ENCODE data around the gene LRRC7.

The LRRC7 gene

GRCh38 chr1:69567652-69568420 is at the start of gene LRRC7:
Gene LRRC7 (plus strand): TSS chr1:69567922. CDS start chr1:69568640, 718 bp downstream.
- DNase-seq = peak; percentile 90

- DNase-seq = no peak
Observed at GRCh38 chr1:69519006-69519405, 48.7 kb upstream of the LRRC7 start.

DNA sequence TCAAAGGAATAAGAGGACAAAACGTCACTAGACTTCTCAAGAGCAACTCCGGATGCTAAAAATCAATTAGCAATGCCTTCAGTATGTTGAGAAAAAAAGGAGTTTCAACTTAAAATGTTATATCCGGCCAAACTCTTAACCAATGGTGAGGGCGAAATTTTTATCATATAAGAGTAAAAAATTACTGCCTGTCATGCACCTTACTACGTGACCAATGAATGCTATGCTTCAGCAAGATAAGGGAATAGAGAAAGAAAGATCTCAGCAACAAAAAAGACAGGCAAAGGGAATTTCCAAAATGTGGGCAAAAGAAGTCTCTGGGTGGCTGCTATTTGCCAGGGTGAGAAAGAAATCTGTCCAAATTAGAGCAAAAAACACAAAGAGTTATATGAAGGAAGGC is 47.4 kb upstream of the LRRC7 start:
- no peak for DNase-seq

DNA sequence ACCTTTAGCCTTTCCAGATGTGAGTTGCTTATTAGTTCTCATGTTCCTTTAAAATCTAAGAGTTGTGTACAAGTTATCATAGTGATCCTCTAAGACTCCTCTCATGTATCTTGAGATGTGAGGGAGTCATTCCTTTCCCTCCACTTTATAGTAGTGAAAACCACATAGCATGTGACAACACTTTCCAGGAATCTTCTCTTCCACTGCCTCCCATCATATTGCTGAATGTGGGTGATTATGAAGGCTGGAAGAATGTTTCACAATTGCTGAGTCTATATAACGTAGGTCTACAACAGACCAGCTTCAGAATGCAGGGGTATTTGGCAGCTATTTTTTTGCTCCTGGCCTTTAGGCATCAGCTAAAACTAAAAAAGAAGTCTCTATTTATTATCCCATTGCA is 44.7 kb upstream of the LRRC7 start:
- no peak for DNase-seq

- DNase-seq = no peak
Observed at GRCh38 chr1:69523461-69523860, 44.3 kb upstream of the LRRC7 start.

GRCh38 chr1:69524015-69524414 is 43.7 kb upstream of the LRRC7 start:
- DNase-seq = no peak

DNA sequence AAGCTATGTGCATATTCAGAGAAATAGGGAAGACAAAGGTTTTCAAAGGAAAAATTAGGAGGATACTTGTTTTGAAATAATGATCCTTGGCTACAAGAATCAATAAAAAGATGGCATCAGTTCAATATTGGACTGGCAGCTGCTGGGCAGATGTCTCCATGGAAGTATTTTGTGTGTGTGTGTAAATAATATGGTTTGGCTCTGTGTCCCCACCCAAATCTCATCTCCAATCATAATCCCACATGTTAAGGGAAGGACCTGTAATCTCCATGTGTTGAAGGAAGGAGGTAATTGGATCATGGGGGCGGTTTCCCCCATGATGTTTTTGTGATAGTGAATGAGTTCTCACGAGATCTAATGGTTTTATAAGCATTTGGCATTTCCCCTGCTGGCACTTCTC is 40.4 kb upstream of the LRRC7 start:
- DNase-seq = no peak

- DNase-seq = no peak
Observed at GRCh38 chr1:69528376-69528775, 39.3 kb upstream of the LRRC7 start.

DNA sequence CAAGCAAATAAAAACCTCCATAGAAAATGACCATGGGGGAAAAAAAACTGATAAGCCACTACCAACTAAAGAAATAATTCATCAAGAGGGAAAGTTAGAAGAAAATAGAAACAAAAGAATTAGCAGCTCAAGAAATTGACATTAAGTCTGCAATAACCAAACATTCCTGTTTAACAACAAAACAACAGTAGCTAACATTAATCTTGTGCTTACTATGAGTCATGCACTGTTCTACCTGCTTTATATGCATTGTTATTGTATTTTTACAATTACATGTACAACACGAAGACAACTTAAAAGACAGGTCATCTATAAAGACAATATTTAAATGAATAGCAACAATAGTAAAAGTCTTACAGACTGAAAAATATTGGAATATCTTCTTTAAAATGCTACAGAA is 34.4 kb upstream of the LRRC7 start:
- no peak for DNase-seq

- DNase-seq = no peak
Observed at GRCh38 chr1:69534829-69535228, 32.9 kb upstream of the LRRC7 start.

DNA sequence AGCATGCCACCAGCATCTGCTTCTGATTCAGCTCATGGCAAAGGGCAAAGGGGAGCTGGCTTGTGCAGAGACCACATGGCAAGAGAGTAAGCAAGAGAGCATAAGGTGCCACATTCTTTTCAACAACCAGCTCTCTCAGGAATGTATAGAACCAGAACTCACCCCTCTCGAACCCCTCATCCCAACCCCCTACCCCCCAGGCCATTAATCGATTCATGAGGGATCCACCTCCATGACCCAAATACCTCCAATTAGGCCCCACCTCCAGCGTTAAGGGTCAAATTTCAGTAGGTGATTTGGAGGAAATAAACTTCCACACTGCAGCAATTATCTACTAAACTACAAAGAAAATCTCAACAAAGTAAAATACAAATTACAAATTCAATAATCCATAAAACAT is 32.2 kb upstream of the LRRC7 start:
- DNase-seq = no peak

DNA sequence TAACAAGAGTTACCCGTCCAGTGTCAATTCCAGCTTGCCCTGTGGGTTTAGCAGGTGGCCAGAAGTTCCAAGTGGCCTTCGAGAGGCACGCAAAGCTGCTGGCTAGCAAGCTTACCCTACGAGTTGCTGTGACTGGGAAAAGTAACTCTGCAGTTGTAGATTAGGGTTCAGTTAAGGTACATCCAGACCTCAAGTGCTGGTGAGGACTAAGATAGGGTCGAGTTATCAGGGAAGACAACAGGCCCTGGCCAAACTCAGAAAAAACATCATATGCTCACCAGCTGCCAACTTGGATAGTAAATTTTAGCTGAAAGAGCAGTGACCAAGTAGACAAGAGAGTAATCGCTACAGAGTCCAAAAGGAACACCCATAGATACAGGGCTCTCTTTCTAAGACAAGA is 27.7 kb upstream of the LRRC7 start:
- no peak for DNase-seq

DNA sequence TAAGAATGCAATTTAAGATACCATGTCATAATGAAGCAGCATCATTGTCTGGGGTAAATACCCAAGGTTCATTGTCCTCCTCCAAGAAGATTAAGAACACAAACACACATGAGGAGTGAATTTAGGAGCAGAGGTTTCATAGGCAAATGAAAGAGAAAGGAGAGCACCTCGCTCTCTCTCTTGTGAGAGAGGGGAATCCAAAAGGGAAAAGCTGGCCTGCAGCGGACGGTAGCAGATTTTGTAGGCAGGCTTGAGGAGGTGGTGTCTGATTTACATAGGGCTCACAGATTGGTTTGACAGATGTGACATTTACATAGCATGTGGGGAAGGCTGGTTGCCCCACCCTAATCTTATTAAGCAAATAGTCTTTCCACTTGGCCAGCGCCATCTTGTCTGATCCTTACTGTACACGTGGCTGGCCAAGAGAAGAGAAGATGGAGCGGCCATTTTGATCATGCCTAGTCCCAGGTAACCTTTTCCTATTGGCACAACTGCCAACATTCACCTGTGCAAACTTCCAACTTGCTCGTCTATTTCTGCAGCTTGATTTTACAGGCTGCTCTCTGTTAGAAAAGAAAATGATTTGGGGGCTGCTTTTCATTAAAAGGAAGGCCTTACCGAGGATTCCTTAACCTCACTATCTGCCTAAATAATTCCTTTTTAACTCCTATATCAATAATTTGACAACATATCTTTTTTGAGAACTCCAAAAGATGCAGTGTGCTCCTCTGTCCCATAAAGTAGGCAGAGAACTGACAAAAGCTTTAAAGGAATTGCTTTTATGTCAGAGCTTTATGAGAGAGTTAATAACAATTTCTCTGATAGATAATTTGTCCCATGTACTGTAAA is 16.0 kb upstream of the LRRC7 start:
- no peak for DNase-seq

DNA sequence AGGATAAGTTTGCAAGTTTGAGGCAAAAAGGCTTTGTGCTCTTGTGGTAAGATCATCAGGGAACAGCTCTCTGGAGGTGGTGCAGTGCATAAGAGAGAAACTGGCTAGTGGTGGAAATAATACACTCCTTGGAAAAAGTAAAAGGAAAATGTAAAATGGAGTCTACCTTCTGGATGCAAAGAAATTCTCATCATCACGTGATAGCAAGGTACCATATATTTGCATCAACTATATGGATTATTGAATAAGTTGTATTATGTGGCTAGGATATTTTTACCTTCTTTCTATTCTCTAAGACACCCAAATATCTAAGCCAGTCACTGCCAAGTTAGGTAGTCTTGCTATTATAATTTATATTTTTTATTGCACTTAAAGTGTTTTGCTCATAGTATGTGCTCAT is 14.0 kb upstream of the LRRC7 start:
- no peak for DNase-seq

DNA sequence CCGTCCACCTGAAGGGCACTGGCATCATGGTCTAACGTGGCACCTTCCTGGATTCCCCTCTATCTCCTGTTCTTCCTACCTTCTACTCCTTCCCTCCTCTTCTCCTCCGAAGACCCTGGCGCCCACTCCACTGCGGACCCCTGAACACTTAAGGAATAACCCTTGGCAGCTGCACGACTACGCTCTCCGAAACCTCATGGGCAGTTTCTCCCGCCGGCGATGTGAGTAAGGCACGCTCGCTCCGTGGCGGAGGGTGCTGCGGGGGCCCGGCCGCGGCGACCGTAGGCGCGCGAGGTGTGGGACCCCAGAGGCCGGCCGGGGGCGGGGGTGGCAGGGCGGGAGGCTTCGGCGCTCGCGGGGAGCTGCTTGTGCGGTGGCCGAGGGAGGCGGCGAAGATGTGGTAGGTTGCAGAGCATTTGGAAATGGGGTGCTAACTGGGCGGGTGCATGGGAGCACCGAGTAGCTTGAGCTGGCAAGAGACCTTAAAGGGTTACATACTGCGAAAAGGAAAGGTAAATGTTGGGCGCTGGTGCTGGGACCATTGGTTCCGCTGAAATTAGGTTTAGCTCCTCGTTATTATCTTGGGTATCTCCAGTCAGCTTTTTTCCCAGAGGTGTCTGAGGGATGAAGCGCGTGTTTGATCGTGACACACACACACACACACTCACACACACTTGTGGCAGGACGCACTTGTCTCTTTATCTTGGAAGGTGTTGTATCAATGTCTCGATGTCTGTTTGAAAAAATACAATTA is 876 bp downstream of the LRRC7 start:
- peak; percentile 53 for DNase-seq

DNA sequence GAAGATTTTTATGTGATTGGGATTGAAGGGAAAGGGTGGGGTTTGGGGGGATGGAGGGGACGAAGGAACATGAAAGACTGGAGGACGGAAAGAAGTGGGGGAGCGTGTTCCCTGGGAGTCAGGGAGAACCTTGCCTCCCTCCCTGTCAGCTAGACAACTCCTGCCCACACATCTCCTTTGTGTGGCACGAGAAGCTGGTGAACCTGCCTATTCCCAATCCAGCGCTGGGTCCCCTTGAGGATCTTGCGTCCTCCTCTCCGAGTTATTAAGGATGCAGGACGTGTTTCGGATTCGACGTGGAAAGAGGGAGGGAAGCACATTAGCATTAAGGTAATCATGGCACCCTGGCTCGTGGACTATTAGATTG is 1.4 kb downstream of the LRRC7 start:
- peak; percentile 60 for DNase-seq

DNA sequence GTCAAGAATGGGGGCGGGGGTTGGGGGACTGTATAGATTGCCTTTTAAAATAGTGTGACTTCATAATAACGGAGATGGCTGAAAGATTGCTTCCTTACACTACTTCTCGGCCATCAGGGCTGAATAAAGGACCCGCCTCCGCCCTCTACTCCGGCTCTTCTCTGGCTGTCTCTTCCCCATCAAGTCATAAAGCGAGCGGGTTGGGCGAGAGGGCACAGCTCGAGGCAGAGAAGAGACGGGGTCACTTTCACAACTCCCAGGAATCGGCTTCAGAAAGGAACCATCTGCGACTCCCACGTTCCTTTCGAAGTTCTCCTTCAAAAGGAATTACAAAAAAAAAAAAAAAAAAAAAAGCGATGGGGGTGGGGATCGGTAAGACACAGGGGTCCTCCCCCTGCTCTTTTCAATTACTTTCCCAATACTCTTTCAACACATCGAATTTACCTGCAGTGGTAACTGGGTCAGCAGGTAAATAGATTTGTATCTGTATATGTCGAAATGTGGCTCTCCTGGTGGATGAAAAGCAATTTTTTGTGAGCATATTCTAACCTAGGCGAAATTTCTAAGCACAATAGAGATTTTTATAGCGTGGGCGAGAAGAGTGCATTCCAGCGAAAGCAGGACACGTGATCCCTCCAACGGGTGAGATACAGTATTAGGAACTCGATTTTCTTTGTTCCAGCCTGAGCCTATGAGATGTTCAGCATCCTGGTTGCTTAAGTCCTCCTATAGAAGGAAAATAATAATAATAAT is 2.0 kb downstream of the LRRC7 start:
- DNase-seq = peak; percentile 69

DNA sequence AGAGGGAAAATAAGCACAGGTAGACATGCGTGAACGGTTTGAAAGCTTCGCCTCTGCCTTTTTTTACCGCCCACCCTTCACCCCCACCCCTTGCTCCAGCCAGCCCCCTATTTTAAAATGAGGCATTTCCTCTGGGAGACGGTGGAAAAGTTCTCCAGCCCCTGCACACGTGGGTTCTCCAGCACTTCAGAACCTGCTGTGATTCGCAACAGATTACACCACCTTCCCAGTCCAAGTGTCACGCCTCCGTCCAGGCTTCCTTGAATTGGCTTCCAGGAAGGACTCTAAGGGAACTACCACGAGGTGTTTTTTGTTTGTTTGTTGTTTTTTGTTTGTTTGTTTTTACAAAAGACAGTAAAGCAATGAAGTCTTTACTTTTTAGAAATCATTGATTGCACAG is 2.6 kb downstream of the LRRC7 start:
- DNase-seq = peak; percentile 14

- no peak for DNase-seq
Observed at GRCh38 chr1:69572921-69573320, 5.2 kb downstream of the LRRC7 start.

- no peak for DNase-seq
Observed at GRCh38 chr1:69573911-69574310, 6.2 kb downstream of the LRRC7 start.

- DNase-seq = no peak
Observed at GRCh38 chr1:69585666-69586065, 17.9 kb downstream of the LRRC7 start.

DNA sequence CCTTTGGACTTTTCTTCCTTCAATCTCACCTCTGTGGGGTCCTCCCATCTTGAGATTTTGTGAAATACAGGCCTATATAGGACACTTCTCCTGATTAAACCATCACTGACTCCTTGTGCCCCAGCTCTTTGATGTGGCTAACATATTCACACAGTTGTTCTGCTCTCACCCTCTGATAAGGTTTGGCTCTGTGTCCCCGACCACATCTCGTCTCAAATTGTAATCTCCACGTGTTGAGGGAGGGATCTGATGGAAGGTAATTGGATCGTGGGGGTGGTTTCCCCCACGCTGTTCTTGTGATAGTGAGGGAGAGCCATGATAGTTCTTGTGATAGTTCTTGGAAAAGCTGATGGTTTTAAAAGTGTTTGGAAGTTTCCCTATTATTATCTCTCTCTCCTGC is 19.7 kb downstream of the LRRC7 start:
- DNase-seq = no peak

DNA sequence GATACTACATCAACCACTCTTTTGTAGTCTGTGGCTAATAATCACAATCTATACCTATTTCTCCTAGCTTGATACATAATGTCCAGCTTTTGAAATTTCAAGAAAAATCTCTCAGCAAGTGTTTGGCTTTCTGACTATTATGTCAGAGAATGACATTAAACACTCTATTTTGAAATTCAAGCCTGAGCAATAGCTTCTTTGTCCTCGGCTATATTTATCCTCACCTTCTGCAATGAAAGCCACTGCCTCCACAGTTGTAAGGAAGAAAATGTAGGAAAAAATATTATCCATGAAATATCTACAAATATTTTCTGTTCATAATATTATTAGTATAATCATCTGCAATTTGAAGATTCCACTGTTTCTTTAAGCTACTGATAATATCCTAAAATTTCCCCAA is 22.1 kb downstream of the LRRC7 start:
- no peak for DNase-seq

Measured in retina (tissue), 1 donor.